B cell (primary cell): ENCODE data around the gene POFUT1. TPM values are rescaled to one million over a fixed set of nuclear protein-coding genes. Genes with fewer than 3 reads are reported as not detected.

Source experiments
- ATAC-seq: fragments of 200-7000 bp; cut with Tn5 transposase; one replicate; pipeline ENCODE4 v1.10.0; 2021; ENCODE audit warnings: low read depth, mild to moderate bottlenecking, moderate number of reproducible peaks, moderate library complexity
- CTCF ChIA-PET: fragments of 350-600 bp; sonication (Branson Sonifier 250); formaldehyde crosslinking; loops from one replicate; lab custom pipeline; 2021; ENCODE audit warnings: antibody characterized with exemption, inconsistent platforms; lab: Charles Lee
- POLR2A ChIA-PET: fragments of 350-600 bp; sonication (Branson Sonifier 250); formaldehyde crosslinking; loops from one replicate; lab custom pipeline; 2021; ENCODE audit warnings: antibody characterized with exemption; lab: Charles Lee
- DNase-seq: peaks from one replicate; pipeline ENCODE4 v3.0.0; 2013
- H2AFZ ChIP-seq: 2 replicates; pipeline ENCODE4 v1.6.1; 2012; ENCODE audit warnings: mild to moderate bottlenecking, low read depth, low read length; ENCODE audit not compliant: insufficient read depth, poor library complexity, severe bottlenecking
- H3K27ac ChIP-seq, 2 donors: 1 replicate in 1 of 2; 2 replicates in 1 of 2; pipeline ENCODE4 v1.5.1; 2012 to 2013; ENCODE audit warnings: low read length in 2 of 2, mild to moderate bottlenecking in 2 of 2, moderate library complexity in 1 of 2
- H3K27me3 ChIP-seq, 4 experiments: fragments of 200-600 bp in 1 of 4; sonication (generic) in 1 of 4; replicated peaks in 1 of 4; 1 replicate in 2 of 4; 2 replicates in 2 of 4; pipeline versions ENCODE4 v1.6.1 to v1.7.0; 2013 to 2016; ENCODE audit warnings: low read length in 3 of 4, mild to moderate bottlenecking in 2 of 4, mixed read lengths in 1 of 4, moderate library complexity in 1 of 4; ENCODE audit not compliant: insufficient read depth in 4 of 4, control insufficient read depth in 3 of 4; ENCODE audit errors: control extremely low read depth in 1 of 4
- H3K36me3 ChIP-seq, 2 experiments: replicated peaks in 1 of 2; 1 replicate in 1 of 2; 2 replicates in 1 of 2; pipeline versions ENCODE4 v1.6.1 to v1.7.1; 2013; ENCODE audit warnings: low read length in 1 of 2; ENCODE audit not compliant: insufficient read depth in 2 of 2, control insufficient read depth in 1 of 2; ENCODE audit errors: control extremely low read depth in 1 of 2, extremely low read depth in 1 of 2
- H3K4me1 ChIP-seq, 2 donors: fragments of 200-600 bp in 1 of 2; sonication (generic) in 1 of 2; 1 replicate in 1 of 2; 2 replicates in 1 of 2; pipeline versions ENCODE4 v1.5.1 to v1.6.1; 2013 to 2017; ENCODE audit warnings: low read length in 2 of 2; ENCODE audit not compliant: control insufficient read depth in 2 of 2, insufficient read depth in 2 of 2
- H3K4me2 ChIP-seq: replicated peaks from 2 replicates; pipeline ENCODE3; 2012; ENCODE audit warnings: mild to moderate bottlenecking, low read depth, low read length; ENCODE audit not compliant: poor library complexity, severe bottlenecking
- H3K4me3 ChIP-seq, 5 experiments: fragments of 200-600 bp in 1 of 5; sonication (generic) in 1 of 5; 1 replicate in 3 of 5; 2 replicates in 2 of 5; pipeline versions ENCODE4 v1.5.1 to v1.7.0; 2011 to 2016; ENCODE audit warnings: low read length in 4 of 5, mild to moderate bottlenecking in 4 of 5, low read depth in 2 of 5, control low read depth in 1 of 5, moderate library complexity in 1 of 5; ENCODE audit not compliant: insufficient read depth in 1 of 5; ENCODE audit errors: control extremely low read depth in 1 of 5, extremely low read depth in 1 of 5
- H3K79me2 ChIP-seq: fragments of 200-600 bp; sonication (generic); one replicate; pipeline ENCODE4 v1.6.0; 2016; ENCODE audit warnings: low read length; ENCODE audit not compliant: control insufficient read depth, insufficient read depth
- H3K9ac ChIP-seq: fragments of 200-600 bp; sonication (generic); 2 replicates; pipeline ENCODE4 v1.6.1; 2017; ENCODE audit warnings: mild to moderate bottlenecking, low read length, moderate library complexity
- H3K9me3 ChIP-seq, 3 donors: one replicate each; pipeline versions ENCODE4 v1.6.1 to v1.7.1; 2013; ENCODE audit warnings: low read length in 2 of 3; ENCODE audit not compliant: control insufficient read depth in 2 of 3, insufficient read depth in 1 of 3; ENCODE audit errors: control extremely low read depth in 1 of 3
- H4K20me1 ChIP-seq: 2 replicates; pipeline ENCODE4 v1.6.0; 2012; ENCODE audit warnings: mild to moderate bottlenecking, low read length; ENCODE audit not compliant: insufficient read depth, control insufficient read depth, poor library complexity, severe bottlenecking
- H3K27ac Mint-ChIP-seq: one replicate; pipeline ENCODE4 v1.8.0; 2021; ENCODE audit warnings: mixed read lengths
- H3K27me3 Mint-ChIP-seq: one replicate; pipeline ENCODE4 v1.8.0; 2021; ENCODE audit warnings: mixed read lengths
- H3K4me1 Mint-ChIP-seq: one replicate; pipeline ENCODE4 v1.8.0; 2021; ENCODE audit warnings: mixed read lengths
- H3K4me3 Mint-ChIP-seq: one replicate; pipeline ENCODE4 v1.8.0; 2021; ENCODE audit warnings: mixed read lengths
- H3K9me3 Mint-ChIP-seq: one replicate; pipeline ENCODE4 v1.8.0; 2022; ENCODE audit warnings: mixed read lengths; ENCODE audit not compliant: insufficient read depth
- EZH2 ChIP-seq: IDR thresholded peaks from 2 replicates; pipeline ENCODE4 v1.6.1; 2012; ENCODE audit warnings: borderline replicate concordance, low read depth, mild to moderate bottlenecking, moderate library complexity, low read length; ENCODE audit not compliant: insufficient read depth, poor library complexity, severe bottlenecking
- WGBS: methylation state at CpG from one replicate; pipeline ENCODE4 v1.1.5; 2013; ENCODE audit warnings: missing lambda C conversion rate; ENCODE audit not compliant: insufficient coverage; 5-methylcytosine and 5-hydroxymethylcytosine counted together
- intact Hi-C: fragments of 100-400 bp; cut with micrococcal nuclease; formaldehyde crosslinking; loops from one replicate; pipeline ENCODE4 v1.10.0; 2022
- polyA plus RNA-seq: library from polyadenylated mRNA; depleted of rRNA; stranded (reverse); fragments of >200 nt; gene quantifications from 2 replicates; pipeline ENCODE4 v1.2.3, GENCODE V29; 2012
- total RNA-seq, 2 donors: library from RNA; stranded (reverse); fragments of 120-200 nt in 1 of 2; gene quantifications; 1 replicate in 1 of 2; 2 replicates in 1 of 2; pipeline versions ENCODE4 v1.2.3 to v1.2.4, GENCODE V29; 2013 to 2022
- TF ChIP-seq, protein P1 (sequence below): fragments of 200-600 bp; IDR thresholded peaks from one replicate; pipeline ENCODE4 v1.8.0; 2022; ENCODE audit warnings: antibody characterized with exemption, mild to moderate bottlenecking

POFUT1 gene
- total and polyA plus RNA-seq, 2 donors (not counting 1 experiment from before 2014, with no cell fraction given), result 7.8 to 18.1 TPM

DNA sequence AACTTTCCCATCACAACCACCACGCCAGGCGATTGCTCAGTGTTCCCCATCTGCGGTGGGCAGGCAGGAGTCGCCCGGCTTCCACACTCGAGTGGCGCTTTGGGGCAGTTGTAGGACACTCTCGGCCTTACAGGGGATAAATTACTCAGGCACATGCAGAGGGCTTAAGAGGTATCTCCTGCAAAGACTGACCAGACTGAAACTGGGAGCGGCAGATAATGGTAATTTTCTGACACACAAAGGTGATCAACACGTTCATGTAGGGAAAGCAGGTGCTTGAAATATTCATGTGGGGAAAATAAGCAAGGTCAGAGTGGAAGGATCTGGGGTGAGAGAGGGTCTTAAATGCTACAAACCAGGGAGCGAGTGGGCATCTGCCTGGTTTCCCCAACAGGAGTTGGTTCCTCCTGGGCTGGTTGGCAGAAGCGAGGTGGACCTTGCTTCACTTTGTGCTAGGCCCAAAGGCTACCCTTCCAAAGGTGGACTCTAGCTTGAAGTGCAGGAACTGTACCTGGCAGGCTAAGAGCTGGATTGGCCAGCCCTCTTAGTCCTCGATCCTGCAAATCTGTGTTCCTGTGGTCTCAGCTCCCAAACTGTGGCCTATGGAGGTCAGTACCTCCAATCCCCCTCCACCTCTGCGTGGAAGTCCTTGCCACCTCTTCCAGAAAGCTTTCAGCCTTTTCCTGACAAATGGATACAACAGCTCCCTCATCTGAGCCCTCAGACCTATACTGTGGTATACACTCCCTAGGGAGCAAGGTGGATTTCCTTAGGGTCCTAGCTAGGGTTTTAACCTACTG, 16.9 kb upstream of the POFUT1 start:
- TF ChIP-seq, protein P1, sequence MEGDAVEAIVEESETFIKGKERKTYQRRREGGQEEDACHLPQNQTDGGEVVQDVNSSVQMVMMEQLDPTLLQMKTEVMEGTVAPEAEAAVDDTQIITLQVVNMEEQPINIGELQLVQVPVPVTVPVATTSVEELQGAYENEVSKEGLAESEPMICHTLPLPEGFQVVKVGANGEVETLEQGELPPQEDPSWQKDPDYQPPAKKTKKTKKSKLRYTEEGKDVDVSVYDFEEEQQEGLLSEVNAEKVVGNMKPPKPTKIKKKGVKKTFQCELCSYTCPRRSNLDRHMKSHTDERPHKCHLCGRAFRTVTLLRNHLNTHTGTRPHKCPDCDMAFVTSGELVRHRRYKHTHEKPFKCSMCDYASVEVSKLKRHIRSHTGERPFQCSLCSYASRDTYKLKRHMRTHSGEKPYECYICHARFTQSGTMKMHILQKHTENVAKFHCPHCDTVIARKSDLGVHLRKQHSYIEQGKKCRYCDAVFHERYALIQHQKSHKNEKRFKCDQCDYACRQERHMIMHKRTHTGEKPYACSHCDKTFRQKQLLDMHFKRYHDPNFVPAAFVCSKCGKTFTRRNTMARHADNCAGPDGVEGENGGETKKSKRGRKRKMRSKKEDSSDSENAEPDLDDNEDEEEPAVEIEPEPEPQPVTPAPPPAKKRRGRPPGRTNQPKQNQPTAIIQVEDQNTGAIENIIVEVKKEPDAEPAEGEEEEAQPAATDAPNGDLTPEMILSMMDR, result no peak
- TF ChIP-seq EZH2, result no peak
- H3K79me2 ChIP-seq, result no peaks in the 10 kb centered on the region
- H3K4me2 ChIP-seq, result peak overlapping the region; percentile 89
- Mint-ChIP-seq H3K9me3 (no peaks in the 10 kb centered on the region), H3K27ac (no peak overlapping the region), H3K27me3 (peaks cover 10% of the 10 kb centered on the region), H3K4me1 (peaks cover 16% of the 10 kb centered on the region), H3K4me3 (peak overlapping the region; percentile 83)
- no peak overlapping the region for H3K27ac ChIP-seq
- 43% methylated on average over 13 of the region's 14 CpGs for WGBS
- no peak for DNase-seq
- no peak for ATAC-seq
- peak overlapping the region; percentile 68 for H3K9ac ChIP-seq
- H3K4me1 ChIP-seq, result peaks cover 9 to 19% of the 10 kb centered on the region in 2 donors
- H4K20me1 ChIP-seq, result peaks cover 17% of the 10 kb centered on the region
- ChIA-PET POLR2A (interaction anchor here (0.5 kb wide), 1 partner anchor 92 kb away, joined by 4 read pairs; no protein-coding TSS in a partner anchor), CTCF (interaction anchor here (0.6 kb wide), 1 partner anchor 521 kb away, joined by 6 read pairs; no protein-coding TSS in a partner anchor)
- H3K27me3 ChIP-seq, result peaks cover 0 to 14% (median 0%) of the 10 kb centered on the region in 4 experiments
- peaks cover 0 to 4% (median 0%) of the 10 kb centered on the region in 3 donors for H3K9me3 ChIP-seq
- intact Hi-C loops, result no loop called here
- H2AFZ ChIP-seq, result peak overlapping the region; percentile 75
- H3K4me3 ChIP-seq, result peak overlapping the region in 3 of 5 experiments; percentile 54 to 67 (median 59)
- H3K36me3 ChIP-seq, result peaks cover 4 to 17% of the 10 kb centered on the region in 2 experiments

DNA sequence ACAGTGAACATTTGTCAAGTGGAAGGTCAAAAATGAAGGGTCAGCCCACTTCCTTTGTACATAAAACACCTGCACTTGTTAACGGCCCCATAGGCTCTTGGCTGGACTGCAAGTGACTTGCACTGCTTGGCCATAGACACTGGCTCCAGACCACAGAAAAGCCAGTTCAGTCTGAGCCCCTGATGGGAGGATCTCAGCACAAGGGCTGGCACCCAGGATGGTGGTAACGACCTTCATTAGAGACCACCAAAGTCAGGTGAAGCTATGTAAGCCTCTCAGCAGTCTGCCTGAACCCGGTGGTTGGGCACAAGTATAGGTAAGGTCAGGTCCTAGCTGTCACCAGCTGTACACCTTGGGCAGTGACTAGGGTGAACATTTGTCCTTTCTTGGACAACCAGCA, 16.3 kb upstream of the POFUT1 start:
- ChIA-PET CTCF (interaction anchor here (0.6 kb wide), 1 partner anchor 521 kb away, joined by 6 read pairs; no protein-coding TSS in a partner anchor), POLR2A (interaction anchor here (0.5 kb wide), 1 partner anchor 92 kb away, joined by 4 read pairs; no protein-coding TSS in a partner anchor)
- no peak overlapping the region for H3K4me2 ChIP-seq
- no peak for TF ChIP-seq EZH2
- TF ChIP-seq, protein P1, result no peak
- peaks cover 23% of the 10 kb centered on the region for H4K20me1 ChIP-seq
- ATAC-seq (no peak), DNase-seq (no peak)
- no peak overlapping the region for H3K27ac Mint-ChIP-seq
- WGBS, result 94% methylated on average over 3 of the region's 3 CpGs
- no peaks in the 10 kb centered on the region for H3K9me3 Mint-ChIP-seq
- no peak overlapping the region for H3K4me3 ChIP-seq
- no peak overlapping the region for H3K9ac ChIP-seq
- H3K27me3 ChIP-seq, result peaks cover 0 to 14% (median 0%) of the 10 kb centered on the region in 4 experiments
- H3K79me2 ChIP-seq, result no peaks in the 10 kb centered on the region
- H3K9me3 ChIP-seq, result peaks cover 0 to 4% (median 0%) of the 10 kb centered on the region in 3 donors
- H3K4me1 ChIP-seq, result peaks cover 9 to 19% of the 10 kb centered on the region in 2 donors
- no peak overlapping the region for H3K27ac ChIP-seq
- intact Hi-C loops, result no loop called here
- H3K36me3 ChIP-seq, result peaks cover 5 to 24% of the 10 kb centered on the region in 2 experiments
- H3K4me3 Mint-ChIP-seq, result no peak overlapping the region
- H3K27me3 Mint-ChIP-seq, result peaks cover 10% of the 10 kb centered on the region
- H2AFZ ChIP-seq, result no peak overlapping the region
- peaks cover 16% of the 10 kb centered on the region for H3K4me1 Mint-ChIP-seq
